HG02571 (cell line): ENCODE data around the gene SYP.

Experiments used
- ATAC-seq: cut with Tn5 transposase; IDR thresholded peaks from one replicate; pipeline ENCODE4 v1.9.1; 2021; ENCODE audit warnings: mild to moderate bottlenecking, moderate library complexity; ENCODE audit not compliant: unreplicated experiment

SYP gene

GRCh38 chrX:49221868-49222267 lies 21.9 kb upstream of the SYP start:
- no peak for ATAC-seq

GRCh38 chrX:49220100-49220499 lies 20.1 kb upstream of the SYP start:
- no peak for ATAC-seq

- ATAC-seq = no peak
These were observed 15.1 kb upstream of the SYP start for GRCh38 chrX:49214996-49215526.

DNA sequence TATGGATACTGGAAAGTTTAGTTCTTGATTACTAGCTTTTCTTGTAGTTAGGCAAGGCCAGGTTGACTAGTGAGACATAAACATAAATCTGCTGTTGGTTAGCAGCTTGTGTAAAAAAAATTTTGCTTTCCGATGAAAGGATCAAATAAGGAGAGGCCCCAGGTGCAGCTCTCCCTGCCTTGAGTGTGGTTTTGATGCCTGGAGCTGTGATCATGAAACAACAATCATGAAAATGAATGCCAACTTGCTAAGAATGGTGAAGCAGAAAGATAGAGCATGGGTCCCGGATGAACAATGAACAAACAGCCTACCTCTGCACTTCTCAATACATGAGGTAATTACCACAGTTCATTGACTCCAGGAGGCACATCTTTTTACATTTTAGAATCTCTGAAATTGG lies 14.4 kb upstream of the SYP start:
- ATAC-seq = no peak

DNA sequence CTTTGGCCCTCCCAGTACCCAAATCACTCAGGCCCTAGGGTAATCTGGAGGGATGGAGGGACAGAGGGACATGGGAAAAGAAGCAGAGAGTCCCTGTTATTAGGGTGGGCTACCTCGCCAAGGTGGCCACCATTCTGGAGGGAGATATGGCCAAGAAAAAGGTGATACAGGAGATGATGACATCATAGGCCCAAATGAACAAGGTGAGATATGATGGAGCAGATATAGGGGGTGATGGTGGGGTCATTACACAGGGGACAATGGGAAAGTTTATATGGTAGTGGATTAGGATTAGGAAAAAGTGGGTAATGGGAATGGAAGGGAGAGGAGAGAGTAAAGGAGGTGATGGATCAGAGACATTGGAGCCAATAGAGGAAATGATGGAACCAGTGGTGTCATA lies 12.9 kb upstream of the SYP start:
- ATAC-seq = no peak

GRCh38 chrX:49212209-49212608 lies 12.2 kb upstream of the SYP start:
- ATAC-seq = no peak

DNA sequence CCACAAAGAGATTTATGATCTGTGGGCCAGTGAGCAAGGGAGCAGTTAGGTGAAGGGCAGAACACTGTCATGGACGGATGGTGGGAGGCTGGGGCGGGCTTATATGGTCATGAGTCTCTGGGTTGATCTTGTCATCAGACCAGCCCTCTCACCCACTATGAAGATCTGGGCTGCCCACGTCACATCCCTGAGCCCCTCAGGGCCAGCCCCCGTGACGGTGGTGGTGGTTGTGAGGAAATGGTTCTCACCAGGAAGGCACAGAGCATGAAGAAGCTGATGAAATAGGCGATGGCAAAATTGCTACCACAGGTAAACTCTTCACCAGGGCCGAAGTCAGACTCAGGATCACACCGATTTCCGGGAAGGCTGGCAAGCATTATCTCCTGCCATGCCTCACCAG lies 11.1 kb upstream of the SYP start:
- no peak for ATAC-seq

- no peak for ATAC-seq
These were observed 10.4 kb upstream of the SYP start for GRCh38 chrX:49210406-49210805.

- no peak for ATAC-seq
These were observed 9.7 kb upstream of the SYP start for GRCh38 chrX:49209434-49210251.

GRCh38 chrX:49208399-49208798 lies 8.4 kb upstream of the SYP start:
- ATAC-seq = no peak

GRCh38 chrX:49206543-49206942 lies 6.5 kb upstream of the SYP start:
- ATAC-seq = no peak

- ATAC-seq = no peak
These were observed 5.5 kb upstream of the SYP start for GRCh38 chrX:49205443-49205842.

DNA sequence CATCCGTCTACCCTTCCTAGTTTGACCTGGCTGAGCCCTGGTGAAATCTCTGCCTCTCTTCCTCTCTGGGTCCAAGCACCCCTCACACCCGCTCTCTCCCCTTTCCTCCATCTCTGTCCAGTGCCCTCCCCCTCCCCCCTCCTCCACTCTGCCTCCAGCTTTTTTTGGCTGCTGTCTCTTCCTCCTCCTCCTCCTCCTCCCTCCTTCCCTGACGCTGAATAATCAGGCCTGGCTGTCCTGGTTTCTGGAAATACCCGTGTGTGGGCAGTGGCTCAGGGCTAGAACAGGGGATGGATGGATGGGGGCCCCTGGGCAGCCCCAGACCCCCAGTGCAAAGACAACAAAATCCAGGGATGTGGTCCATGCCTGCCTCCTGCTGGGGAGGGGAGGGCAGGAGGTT lies 4.7 kb upstream of the SYP start:
- ATAC-seq = no peak

DNA sequence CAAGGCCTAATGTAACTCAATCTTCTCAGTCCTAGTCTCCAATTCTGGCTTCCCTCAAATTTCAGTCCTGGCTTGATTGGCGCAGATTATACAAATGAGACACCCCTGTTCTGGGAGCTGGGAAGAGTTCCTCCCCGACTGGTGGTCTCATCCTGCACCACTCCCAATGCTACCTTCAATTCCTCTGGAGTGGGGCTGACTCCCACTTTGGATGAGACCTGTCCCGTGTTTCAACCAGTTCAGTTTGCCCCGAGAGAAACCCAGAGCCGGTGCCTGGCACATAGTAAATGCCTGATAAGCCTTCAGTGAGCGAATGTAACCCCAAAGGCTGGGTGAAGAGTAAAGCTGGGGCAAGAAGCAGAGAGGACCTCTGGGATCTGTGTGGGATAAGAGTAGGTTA lies 4.0 kb upstream of the SYP start:
- ATAC-seq = no peak

DNA sequence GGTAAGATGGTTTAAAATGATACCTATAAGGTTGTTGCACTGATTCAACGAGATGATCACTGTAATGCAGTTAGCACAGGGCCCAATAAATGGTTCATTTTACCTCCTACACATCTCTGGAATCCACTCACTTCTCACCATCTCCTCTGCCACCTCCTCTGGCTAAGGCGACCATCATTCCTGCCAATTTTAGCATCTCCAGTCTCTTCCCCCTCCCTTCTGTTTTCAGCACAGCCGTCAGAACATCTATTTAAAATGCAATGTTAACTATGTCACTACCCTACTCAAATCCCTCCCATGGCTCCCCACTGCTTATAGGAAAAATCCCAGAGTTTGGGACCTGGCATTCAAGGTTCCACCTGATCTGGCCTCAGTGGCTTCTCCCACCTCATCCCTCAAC lies 3.5 kb upstream of the SYP start:
- ATAC-seq = no peak

GRCh38 chrX:49202022-49202421 lies 2.0 kb upstream of the SYP start:
- no peak for ATAC-seq

GRCh38 chrX:49199315-49199595 lies 738 bp downstream of the SYP start:
- ATAC-seq = no peak

- ATAC-seq = no peak
These were observed 1.3 kb downstream of the SYP start for GRCh38 chrX:49198540-49199314.

DNA sequence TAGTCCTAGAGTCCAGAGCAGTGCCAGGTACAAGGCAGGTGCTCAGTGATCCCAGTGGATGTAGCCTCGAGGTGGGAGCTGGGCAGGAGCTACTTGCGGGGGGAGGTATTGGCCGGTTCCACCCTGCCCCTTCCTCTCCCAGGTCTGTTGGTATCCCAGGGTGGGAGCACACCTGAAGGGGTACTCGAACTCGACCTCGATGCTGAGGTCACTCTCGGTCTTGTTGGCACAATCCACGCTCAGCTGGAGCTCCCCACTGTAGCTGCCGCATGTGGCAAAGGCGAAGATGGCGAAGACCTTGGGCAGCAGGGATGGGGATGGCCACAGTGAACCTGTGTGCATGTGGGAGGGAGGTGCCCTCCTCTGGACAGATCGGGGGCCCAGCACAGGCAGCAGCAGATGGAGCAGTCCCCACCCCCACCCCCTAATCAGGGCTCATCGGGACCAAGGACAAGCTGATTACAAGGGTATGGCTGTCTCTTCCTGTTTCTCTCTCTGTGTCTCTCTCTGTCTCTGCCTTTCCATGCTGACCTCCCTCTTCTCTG lies 2.4 kb downstream of the SYP start:
- ATAC-seq = no peak

- ATAC-seq = no peak
These were observed 6.4 kb downstream of the SYP start for GRCh38 chrX:49193542-49193964.

DNA sequence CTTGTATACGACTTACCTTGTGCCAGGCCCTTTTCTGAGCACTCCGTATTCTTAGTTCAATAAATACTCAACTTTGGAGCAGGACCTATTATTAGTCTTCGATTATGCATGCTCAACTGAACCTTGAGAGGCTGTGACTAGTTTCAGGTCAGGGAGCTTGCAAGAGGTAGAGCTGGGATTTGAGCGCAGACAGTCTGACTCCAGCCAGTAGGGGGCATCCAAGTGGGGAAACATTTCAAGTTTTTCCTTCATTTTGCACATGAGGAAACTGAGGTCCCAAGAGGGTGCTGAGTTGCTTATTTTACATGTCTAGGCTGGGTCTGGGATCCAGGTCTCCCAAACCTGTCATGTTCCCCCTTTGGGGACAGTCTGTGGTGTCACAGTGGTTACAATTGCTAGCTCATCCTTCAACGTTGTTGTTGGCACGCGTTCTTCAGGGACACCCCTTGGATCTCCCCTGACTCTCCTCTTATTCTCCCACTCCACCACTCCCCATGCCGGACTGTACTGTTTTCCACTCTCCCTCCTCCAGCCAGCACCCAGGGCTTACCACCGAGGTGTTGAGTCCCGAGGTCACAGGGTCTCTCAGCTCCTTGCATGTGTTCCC lies 7.2 kb downstream of the SYP start:
- no peak for ATAC-seq

GRCh38 chrX:49191574-49192011 lies 8.4 kb downstream of the SYP start:
- no peak for ATAC-seq
